Upper lobe of left lung (tissue), 6 donors: ENCODE measurements around the gene CHCHD3. TPM values are rescaled to one million over a fixed set of nuclear protein-coding genes. Genes with fewer than 3 reads are reported as not detected.

Experiments
- ATAC-seq, 2 donors: fragments of 200-7000 bp; cut with Tn5 transposase; one replicate each; pipeline ENCODE4 v1.9.1; 2022; ENCODE audit warnings: mild to moderate bottlenecking in 2 of 2, moderate library complexity in 2 of 2; ENCODE audit not compliant: low FRiP score in 2 of 2
- DNase-seq, 2 donors: peaks; one replicate each; pipeline ENCODE4 v3.0.0-alpha.2; 2019 to 2020
- H3K27ac ChIP-seq, 4 donors: fragments of 200-600 bp; sonication (generic); one replicate each; pipeline ENCODE4 v1.5.1; 2016 to 2019
- H3K27me3 ChIP-seq, 4 donors: fragments of 200-600 bp; sonication (generic); one replicate each; pipeline ENCODE4 v1.5.1; 2017 to 2019
- H3K36me3 ChIP-seq, 4 donors: fragments of 200-600 bp; sonication (generic); one replicate each; pipeline ENCODE4 v1.5.1; 2016 to 2019
- H3K4me1 ChIP-seq, 4 donors: fragments of 200-600 bp; sonication (generic); one replicate each; pipeline ENCODE4 v1.5.1; 2018 to 2019
- H3K4me3 ChIP-seq, 4 donors: fragments of 200-600 bp; sonication (generic); one replicate each; pipeline ENCODE4 v1.5.1; 2017 to 2019; ENCODE audit warnings: mild to moderate bottlenecking in 2 of 4, moderate library complexity in 1 of 4
- H3K9me3 ChIP-seq, 4 donors: fragments of 200-600 bp; sonication (generic); one replicate each; pipeline ENCODE4 v1.5.1; 2018 to 2019
- EP300 ChIP-seq, 4 donors: sonication (generic); formaldehyde crosslinking; IDR thresholded peaks; one replicate each; pipeline ENCODE4 v1.5.1; 2017; ENCODE audit warnings: antibody characterized with exemption in 4 of 4, control low read depth in 2 of 4
- POLR2A ChIP-seq, 4 donors: fragments of 450-650 bp; IDR thresholded peaks; one replicate each; pipeline ENCODE4 v1.5.1; 2016 to 2017; ENCODE audit warnings: antibody characterized with exemption in 4 of 4, mild to moderate bottlenecking in 2 of 4
- POLR2AphosphoS5 ChIP-seq, 2 donors: sonication (generic); formaldehyde crosslinking; IDR thresholded peaks; one replicate each; pipeline ENCODE4 v1.5.1; 2017; ENCODE audit warnings: antibody characterized with exemption in 2 of 2
- WGBS, 2 donors: methylation state at CpG; one replicate each; pipeline ENCODE4 v1.1.5; 2017 to 2018; 5-methylcytosine and 5-hydroxymethylcytosine counted together
- total RNA-seq, 6 donors: library from RNA; depleted of rRNA in 4 of 6; stranded (reverse); fragments of >200 nt in 4 of 6; gene quantifications; one replicate each; pipeline versions ENCODE4 v1.1.0 to v1.2.1, GENCODE V29; 2016 to 2021
- TF ChIP-seq, protein P1 (sequence below), 6 experiments: fragments of 450-650 bp in 4 of 6; fragments of 200-600 bp in 2 of 6; sonication (generic) in 2 of 6; IDR thresholded peaks; one replicate each; pipeline ENCODE4 v1.5.1; 2016 to 2019; ENCODE audit warnings: antibody characterized with exemption in 6 of 6
- donor health status: DM: no; HTN: no; CAD: no; lungs with moderate emphysema.
- donor health status: DM: no; HTN: yes; CAD: no; lungs with severe emphysema.

The CHCHD3 gene
- total RNA-seq, 6 donors from 2014 or later = 42.6 to 54.5 (median 48.6) TPM

DNA sequence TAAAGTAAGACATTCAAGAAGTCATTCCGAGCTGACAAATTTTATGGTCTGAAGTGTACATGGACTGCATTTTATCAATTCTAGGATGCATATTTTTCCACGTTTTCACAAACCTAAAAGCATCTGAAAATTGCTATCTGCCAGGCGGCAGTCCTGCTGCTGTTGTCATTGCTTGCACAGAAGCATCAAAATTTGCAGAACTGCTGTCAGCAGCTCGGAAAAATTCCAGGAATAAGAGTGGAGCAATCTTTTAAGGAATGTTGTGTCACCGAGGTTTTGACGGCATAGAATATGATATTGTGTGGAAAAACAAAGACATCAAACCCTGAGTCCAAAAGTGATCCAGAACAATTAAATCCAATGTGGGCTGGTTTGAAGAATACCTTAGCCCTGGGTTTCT is 61.4 kb downstream of the CHCHD3 start:
- no peaks in the 10 kb centered on the region for H3K9me3 ChIP-seq
- TF ChIP-seq POLR2AphosphoS5 (IDR thresholded peaks at IDR 0.05) = no peak
- TF ChIP-seq POLR2A (IDR thresholded peaks at IDR 0.05) = no peak
- TF ChIP-seq, protein P1, sequence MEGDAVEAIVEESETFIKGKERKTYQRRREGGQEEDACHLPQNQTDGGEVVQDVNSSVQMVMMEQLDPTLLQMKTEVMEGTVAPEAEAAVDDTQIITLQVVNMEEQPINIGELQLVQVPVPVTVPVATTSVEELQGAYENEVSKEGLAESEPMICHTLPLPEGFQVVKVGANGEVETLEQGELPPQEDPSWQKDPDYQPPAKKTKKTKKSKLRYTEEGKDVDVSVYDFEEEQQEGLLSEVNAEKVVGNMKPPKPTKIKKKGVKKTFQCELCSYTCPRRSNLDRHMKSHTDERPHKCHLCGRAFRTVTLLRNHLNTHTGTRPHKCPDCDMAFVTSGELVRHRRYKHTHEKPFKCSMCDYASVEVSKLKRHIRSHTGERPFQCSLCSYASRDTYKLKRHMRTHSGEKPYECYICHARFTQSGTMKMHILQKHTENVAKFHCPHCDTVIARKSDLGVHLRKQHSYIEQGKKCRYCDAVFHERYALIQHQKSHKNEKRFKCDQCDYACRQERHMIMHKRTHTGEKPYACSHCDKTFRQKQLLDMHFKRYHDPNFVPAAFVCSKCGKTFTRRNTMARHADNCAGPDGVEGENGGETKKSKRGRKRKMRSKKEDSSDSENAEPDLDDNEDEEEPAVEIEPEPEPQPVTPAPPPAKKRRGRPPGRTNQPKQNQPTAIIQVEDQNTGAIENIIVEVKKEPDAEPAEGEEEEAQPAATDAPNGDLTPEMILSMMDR (IDR thresholded peaks at IDR 0.05) = no peak
- TF ChIP-seq EP300 (IDR thresholded peaks at IDR 0.05) = no peak
- DNase-seq (no peak), ATAC-seq (no peak)
- no peaks in the 10 kb centered on the region for H3K27me3 ChIP-seq
- no peak overlapping the region for H3K4me3 ChIP-seq
- H3K27ac ChIP-seq = no peak overlapping the region
- no peaks in the 10 kb centered on the region for H3K36me3 ChIP-seq
- peaks cover 0 to 9% (median 2%) of the 10 kb centered on the region in 4 donors for H3K4me1 ChIP-seq
- WGBS, 2 donors = 95 to 97% methylated on average over 6 of the region's 6 CpGs

GRCh38 chr7:133019590-133019989 is 62.3 kb downstream of the CHCHD3 start:
- Histone ChIP-seq H3K27me3 (no peaks in the 10 kb centered on the region), H3K4me3 (no peak overlapping the region), H3K27ac (no peak overlapping the region), H3K36me3 (no peaks in the 10 kb centered on the region), H3K4me1 (peaks cover 0 to 9% (median 2%) of the 10 kb centered on the region in 4 donors), H3K9me3 (no peaks in the 10 kb centered on the region)
- DNase-seq (no peak), ATAC-seq (no peak)
- TF ChIP-seq EP300 (IDR thresholded peaks at IDR 0.05) (no peak), POLR2A (IDR thresholded peaks at IDR 0.05) (no peak), POLR2AphosphoS5 (IDR thresholded peaks at IDR 0.05) (no peak)
- TF ChIP-seq, protein P1 (IDR thresholded peaks at IDR 0.05) = no peak
- WGBS, 2 donors = 98 to 99% methylated on average over 2 of the region's 2 CpGs

DNA sequence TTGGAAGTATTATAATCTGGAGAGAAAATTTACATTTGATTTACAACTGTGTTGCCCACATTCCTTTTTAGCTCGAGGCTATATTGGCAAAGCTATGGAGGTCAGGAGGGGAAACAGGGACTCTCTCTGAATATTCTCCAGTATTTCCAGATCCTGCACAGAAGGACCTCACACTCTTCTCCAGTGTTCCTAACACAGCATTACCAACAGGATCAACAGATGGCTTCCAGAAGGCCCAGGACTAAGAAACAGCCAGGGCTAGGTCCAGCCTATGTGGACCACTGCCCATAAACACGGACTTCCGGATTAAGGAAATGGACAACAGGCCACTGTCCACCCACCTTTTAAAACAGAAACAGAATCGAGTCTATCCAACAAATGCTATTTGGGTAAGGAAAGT is 65.3 kb downstream of the CHCHD3 start:
- Histone ChIP-seq H3K36me3 (no peaks in the 10 kb centered on the region), H3K4me3 (no peak overlapping the region), H3K4me1 (no peaks in the 10 kb centered on the region), H3K27ac (peak overlapping the region in 1 of 4 donors; percentile 54), H3K27me3 (no peaks in the 10 kb centered on the region), H3K9me3 (no peaks in the 10 kb centered on the region)
- TF ChIP-seq POLR2A (IDR thresholded peaks at IDR 0.05) (no peak), POLR2AphosphoS5 (IDR thresholded peaks at IDR 0.05) (no peak), EP300 (IDR thresholded peaks at IDR 0.05) (no peak)
- TF ChIP-seq, protein P1 (IDR thresholded peaks at IDR 0.05) = no peak
- WGBS, 2 donors = 59 to 62% methylated on average over 4 of the region's 4 CpGs
- DNase-seq = no peak
- no peak for ATAC-seq

DNA sequence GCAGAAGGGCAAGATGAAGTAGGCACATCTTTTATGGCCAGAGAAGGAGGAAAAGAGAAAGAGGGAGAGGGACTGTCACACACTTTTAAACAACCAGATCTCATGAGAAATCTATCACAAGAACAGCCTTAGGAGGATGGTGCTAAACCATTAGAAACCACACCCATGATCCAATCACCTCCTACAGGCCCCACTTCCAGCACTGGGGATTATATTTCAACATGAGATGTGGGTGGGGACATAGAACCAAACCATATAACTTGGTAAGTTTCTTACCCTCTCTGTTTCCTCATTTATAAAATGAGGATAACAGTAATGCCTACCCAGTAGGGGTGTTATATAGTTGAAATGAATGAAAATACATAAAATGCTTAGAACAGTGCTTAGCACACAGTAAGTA is 66.0 kb downstream of the CHCHD3 start:
- H3K9me3 ChIP-seq = no peaks in the 10 kb centered on the region
- H3K27ac ChIP-seq = no peak overlapping the region
- TF ChIP-seq, protein P1 (IDR thresholded peaks at IDR 0.05) = no peak
- TF ChIP-seq POLR2AphosphoS5 (IDR thresholded peaks at IDR 0.05) = no peak
- TF ChIP-seq EP300 (IDR thresholded peaks at IDR 0.05) = no peak
- no peak for TF ChIP-seq POLR2A (IDR thresholded peaks at IDR 0.05)

GRCh38 chr7:133011746-133012145 is 70.1 kb downstream of the CHCHD3 start:
- Histone ChIP-seq H3K4me1 (no peaks in the 10 kb centered on the region), H3K4me3 (no peak overlapping the region), H3K36me3 (no peaks in the 10 kb centered on the region), H3K9me3 (no peaks in the 10 kb centered on the region), H3K27ac (no peak overlapping the region), H3K27me3 (no peaks in the 10 kb centered on the region)
- no peak for ATAC-seq
- WGBS, 2 donors = 95 to 97% methylated on average over 5 of the region's 5 CpGs
- TF ChIP-seq POLR2AphosphoS5 (IDR thresholded peaks at IDR 0.05) = no peak
- TF ChIP-seq, protein P1 (IDR thresholded peaks at IDR 0.05) = no peak
- TF ChIP-seq EP300 (IDR thresholded peaks at IDR 0.05) = no peak
- no peak for TF ChIP-seq POLR2A (IDR thresholded peaks at IDR 0.05)
- no peak for DNase-seq

More for the DNA sequence above, 66.0 kb downstream of the CHCHD3 start:
- H3K36me3 ChIP-seq = no peaks in the 10 kb centered on the region
- no peaks in the 10 kb centered on the region for H3K27me3 ChIP-seq
- ATAC-seq (no peak), DNase-seq (no peak)
- H3K4me3 ChIP-seq = no peak overlapping the region
- H3K4me1 ChIP-seq = no peaks in the 10 kb centered on the region
